Activated CD8-positive, alpha-beta memory T cell treated with anti-CD3 and anti-CD28 coated beads for 48 hours (primary cell): ENCODE results near the gene SHB.

ENCODE experiments used
- DNase-seq, 3 experiments: peaks; one replicate each; pipeline ENCODE4 v3.0.0-alpha.2; 2020; ENCODE audit warnings: low read depth in 2 of 3, low spot score in 2 of 3

Gene SHB

GRCh38 chr9:38043931-38044623, 24.9 kb downstream of the SHB start:
- DNase-seq = no peak

GRCh38 chr9:38042626-38043357, 26.2 kb downstream of the SHB start:
- DNase-seq = no peak

- no peak for DNase-seq
These were observed 27.3 kb downstream of the SHB start for GRCh38 chr9:38041564-38042243.

- no peak for DNase-seq
These were observed 28.9 kb downstream of the SHB start for GRCh38 chr9:38039907-38040682.

GRCh38 chr9:38039090-38039906, 29.7 kb downstream of the SHB start:
- DNase-seq = no peak

- no peak for DNase-seq
These were observed 30.5 kb downstream of the SHB start for GRCh38 chr9:38038307-38039089.

- no peak for DNase-seq
These were observed 31.1 kb downstream of the SHB start for GRCh38 chr9:38037981-38038306.

- no peak for DNase-seq
These were observed 32.5 kb downstream of the SHB start for GRCh38 chr9:38036359-38037084.

GRCh38 chr9:38035873-38036272, 33.2 kb downstream of the SHB start:
- DNase-seq = no peak

GRCh38 chr9:38033941-38034340, 35.1 kb downstream of the SHB start:
- DNase-seq = no peak

- DNase-seq = no peak
These were observed 36.5 kb downstream of the SHB start for GRCh38 chr9:38032266-38033110.

GRCh38 chr9:38031594-38031993, 37.4 kb downstream of the SHB start:
- no peak for DNase-seq

- no peak for DNase-seq
These were observed 38.4 kb downstream of the SHB start for GRCh38 chr9:38030658-38031057.

GRCh38 chr9:38029915-38030638, 39.0 kb downstream of the SHB start:
- no peak for DNase-seq

GRCh38 chr9:38027714-38028113, 41.3 kb downstream of the SHB start:
- no peak for DNase-seq

- DNase-seq = no peak
These were observed 42.0 kb downstream of the SHB start for GRCh38 chr9:38026840-38027527.
